SJCRH30 (cell line): ENCODE measurements around the gene C11orf58. TPM values are rescaled to one million over a fixed set of nuclear protein-coding genes. Genes with fewer than 3 reads are reported as not detected.

ENCODE experiments used
- DNase-seq, 2 experiments: peaks; one replicate each; pipeline ENCODE4 v3.0.0-alpha.2; 2015 to 2020
- H3K27ac ChIP-seq: fragments of 250-450 bp; sonication (Bioruptor Pico); 2 replicates; pipeline ENCODE4 v1.5.1; 2020; ENCODE audit warnings: mild to moderate bottlenecking, moderate library complexity
- H3K27me3 ChIP-seq: fragments of 250-450 bp; sonication (Bioruptor Pico); 2 replicates; pipeline ENCODE4 v1.5.1; 2020; ENCODE audit warnings: mild to moderate bottlenecking, moderate library complexity
- H3K36me3 ChIP-seq: fragments of 250-450 bp; sonication (Bioruptor Pico); 2 replicates; pipeline ENCODE4 v1.5.1; 2020; ENCODE audit warnings: mild to moderate bottlenecking, moderate library complexity
- H3K4me1 ChIP-seq: fragments of 250-450 bp; sonication (Bioruptor Pico); 2 replicates; pipeline ENCODE4 v1.5.1; 2020; ENCODE audit warnings: mild to moderate bottlenecking, moderate library complexity
- H3K4me3 ChIP-seq: fragments of 250-450 bp; sonication (Bioruptor Pico); 2 replicates; pipeline ENCODE4 v1.5.1; 2020; ENCODE audit warnings: mild to moderate bottlenecking, moderate library complexity
- H3K9me3 ChIP-seq: fragments of 250-450 bp; sonication (Bioruptor Pico); replicated peaks from 2 replicates; pipeline ENCODE4 v1.5.1; 2020; ENCODE audit warnings: mild to moderate bottlenecking, moderate library complexity
- total RNA-seq: library from RNA; depleted of rRNA; stranded (reverse); fragments of >200 nt; shearing (Covaris generic); gene quantifications from 2 replicates; pipeline ENCODE4 v1.2.3, GENCODE V29; 2014

C11orf58 gene
- total RNA-seq, 1 experiment from 2014 or later: 237 TPM

- H3K27me3 ChIP-seq: peaks cover 21% of the 10 kb centered on the region
- H3K4me3 ChIP-seq: no peak overlapping the region
- H3K4me1 ChIP-seq: no peaks in the 10 kb centered on the region
- no peaks in the 10 kb centered on the region for H3K9me3 ChIP-seq
- no peak for DNase-seq
- no peaks in the 10 kb centered on the region for H3K36me3 ChIP-seq
- no peak overlapping the region for H3K27ac ChIP-seq
Measured at GRCh38 chr11:16776711-16777612, 38.5 kb downstream of the C11orf58 start.

GRCh38 chr11:16777613-16777975, 39.1 kb downstream of the C11orf58 start:
- no peak for DNase-seq
- Histone ChIP-seq H3K36me3 (no peaks in the 10 kb centered on the region), H3K9me3 (no peaks in the 10 kb centered on the region), H3K4me3 (no peak overlapping the region), H3K27me3 (peaks cover 17% of the 10 kb centered on the region), H3K27ac (no peak overlapping the region), H3K4me1 (no peaks in the 10 kb centered on the region)

GRCh38 chr11:16778286-16778685, 39.8 kb downstream of the C11orf58 start:
- H3K27me3 ChIP-seq: peaks cover 15% of the 10 kb centered on the region
- H3K9me3 ChIP-seq: no peaks in the 10 kb centered on the region
- no peak overlapping the region for H3K27ac ChIP-seq
- no peaks in the 10 kb centered on the region for H3K36me3 ChIP-seq
- no peak for DNase-seq
- no peak overlapping the region for H3K4me3 ChIP-seq
- H3K4me1 ChIP-seq: no peaks in the 10 kb centered on the region

GRCh38 chr11:16778876-16779275, 40.4 kb downstream of the C11orf58 start:
- H3K27ac ChIP-seq: no peak overlapping the region
- H3K36me3 ChIP-seq: no peaks in the 10 kb centered on the region
- H3K9me3 ChIP-seq: no peaks in the 10 kb centered on the region
- DNase-seq: no peak
- peaks cover 14% of the 10 kb centered on the region; the same call in 1 of the 2 replicates for H3K27me3 ChIP-seq
- no peaks in the 10 kb centered on the region for H3K4me1 ChIP-seq
- no peak overlapping the region for H3K4me3 ChIP-seq

- H3K4me3 ChIP-seq: no peak overlapping the region
- no peaks in the 10 kb centered on the region for H3K9me3 ChIP-seq
- H3K27ac ChIP-seq: no peak overlapping the region
- peaks cover 14% of the 10 kb centered on the region; the same call in 1 of the 2 replicates for H3K27me3 ChIP-seq
- no peaks in the 10 kb centered on the region for H3K4me1 ChIP-seq
- no peak for DNase-seq
- H3K36me3 ChIP-seq: no peaks in the 10 kb centered on the region
Measured at GRCh38 chr11:16779436-16779835, 41.0 kb downstream of the C11orf58 start.

- no peaks in the 10 kb centered on the region for H3K36me3 ChIP-seq
- H3K9me3 ChIP-seq: no peaks in the 10 kb centered on the region
- H3K27me3 ChIP-seq: peaks cover 12% of the 10 kb centered on the region; the same call in 1 of the 2 replicates
- no peak for DNase-seq
- H3K4me1 ChIP-seq: no peaks in the 10 kb centered on the region
- H3K4me3 ChIP-seq: no peak overlapping the region
- no peak overlapping the region for H3K27ac ChIP-seq
Measured at GRCh38 chr11:16780146-16780545, 41.7 kb downstream of the C11orf58 start.

- DNase-seq: no peak
- no peaks in the 10 kb centered on the region for H3K9me3 ChIP-seq
Measured at GRCh38 chr11:16780698-16781550, 42.5 kb downstream of the C11orf58 start.

GRCh38 chr11:16781936-16782919, 43.8 kb downstream of the C11orf58 start:
- Histone ChIP-seq H3K4me3 (no peak overlapping the region), H3K4me1 (no peaks in the 10 kb centered on the region), H3K9me3 (no peaks in the 10 kb centered on the region), H3K36me3 (no peaks in the 10 kb centered on the region), H3K27me3 (peaks cover 2% of the 10 kb centered on the region; the same call in 1 of the 2 replicates), H3K27ac (no peak overlapping the region)
- no peak for DNase-seq

More at GRCh38 chr11:16780698-16781550, 42.5 kb downstream of the C11orf58 start:
- no peak overlapping the region for H3K4me3 ChIP-seq
- no peaks in the 10 kb centered on the region for H3K4me1 ChIP-seq
- no peaks in the 10 kb centered on the region for H3K36me3 ChIP-seq
- H3K27ac ChIP-seq: no peak overlapping the region
- peaks cover 4% of the 10 kb centered on the region; the same call in 1 of the 2 replicates for H3K27me3 ChIP-seq

GRCh38 chr11:16783321-16783801, 44.9 kb downstream of the C11orf58 start:
- Histone ChIP-seq H3K4me3 (no peak overlapping the region), H3K36me3 (no peaks in the 10 kb centered on the region), H3K27me3 (peaks cover 2% of the 10 kb centered on the region; the same call in 1 of the 2 replicates), H3K9me3 (no peaks in the 10 kb centered on the region), H3K27ac (no peak overlapping the region), H3K4me1 (no peaks in the 10 kb centered on the region)
- DNase-seq: no peak

- no peaks in the 10 kb centered on the region for H3K36me3 ChIP-seq
- H3K4me3 ChIP-seq: no peak overlapping the region
- H3K27ac ChIP-seq: no peak overlapping the region
- DNase-seq: no peak
- H3K27me3 ChIP-seq: peaks cover 2% of the 10 kb centered on the region; the same call in 1 of the 2 replicates
- H3K4me1 ChIP-seq: no peaks in the 10 kb centered on the region
- no peaks in the 10 kb centered on the region for H3K9me3 ChIP-seq
Measured at GRCh38 chr11:16784097-16784496, 45.6 kb downstream of the C11orf58 start.

- DNase-seq: no peak
- Histone ChIP-seq H3K4me1 (no peaks in the 10 kb centered on the region), H3K9me3 (no peaks in the 10 kb centered on the region), H3K27ac (no peak overlapping the region), H3K36me3 (no peaks in the 10 kb centered on the region), H3K27me3 (peaks cover 2% of the 10 kb centered on the region; the same call in 1 of the 2 replicates), H3K4me3 (no peak overlapping the region)
Measured at GRCh38 chr11:16784666-16785065, 46.2 kb downstream of the C11orf58 start.

GRCh38 chr11:16785520-16786128, 47.2 kb downstream of the C11orf58 start:
- Histone ChIP-seq H3K9me3 (no peaks in the 10 kb centered on the region), H3K36me3 (no peaks in the 10 kb centered on the region), H3K27ac (no peak overlapping the region), H3K27me3 (peaks cover 2% of the 10 kb centered on the region; the same call in 1 of the 2 replicates), H3K4me1 (no peaks in the 10 kb centered on the region), H3K4me3 (no peak overlapping the region)
- peak; percentile 59 to 82 for DNase-seq

- Histone ChIP-seq H3K4me1 (peaks cover 4% of the 10 kb centered on the region; the same call in 1 of the 2 replicates), H3K27ac (no peak overlapping the region), H3K36me3 (no peaks in the 10 kb centered on the region), H3K27me3 (peaks cover 2% of the 10 kb centered on the region; the same call in 1 of the 2 replicates), H3K9me3 (no peaks in the 10 kb centered on the region), H3K4me3 (no peak overlapping the region)
- DNase-seq: no peak
Measured at GRCh38 chr11:16786131-16786530, 47.7 kb downstream of the C11orf58 start.
